IPS DF 6.9 (cell line): ENCODE measurements around the gene GATAD2B.
"Not testable (repeated sequence)": the region's sequence is repeated elsewhere in the genome, so short reads cannot be mapped to it uniquely, and the experiment has no call there.

Source experiments
- DNase-seq: peaks from one replicate; pipeline ENCODE4 v3.0.0-alpha.2; 2013; ENCODE audit warnings: low read depth, low spot score
- H3K27ac ChIP-seq: one replicate; pipeline ENCODE4 v1.5.1; 2013; ENCODE audit warnings: low read length, control low read depth
- H3K27me3 ChIP-seq: 2 replicates; pipeline ENCODE4 v1.6.1; 2013; ENCODE audit warnings: mild to moderate bottlenecking, low read length; ENCODE audit not compliant: control insufficient read depth, insufficient read depth
- H3K36me3 ChIP-seq: 2 replicates; pipeline ENCODE4 v1.6.1; 2013; ENCODE audit warnings: low read length; ENCODE audit not compliant: control insufficient read depth, insufficient read depth
- H3K4me1 ChIP-seq: 2 replicates; pipeline ENCODE4 v1.6.1; 2013; ENCODE audit warnings: low read length; ENCODE audit not compliant: control insufficient read depth, insufficient read depth
- H3K4me3 ChIP-seq: 2 replicates; pipeline ENCODE4 v1.5.1; 2013; ENCODE audit warnings: mild to moderate bottlenecking, low read length
- H3K9me3 ChIP-seq: 2 replicates; pipeline ENCODE4 v1.6.1; 2013; ENCODE audit warnings: low read length, inconsistent platforms; ENCODE audit not compliant: control insufficient read depth, insufficient read depth
- WGBS: extraction: QIAGEN DNeasy Blood & Tissue Kit; methylation state at CpG from one replicate; pipeline ENCODE4 v1.1.7; 2013; ENCODE audit warnings: mixed read lengths, missing lambda C conversion rate; ENCODE audit not compliant: insufficient read length, insufficient coverage; 5-methylcytosine and 5-hydroxymethylcytosine counted together

GATAD2B gene

GRCh38 chr1:153771841-153772593 lies 150.8 kb downstream of the GATAD2B start:
- H3K27me3 ChIP-seq, result no peaks in the 10 kb centered on the region
- H3K27ac ChIP-seq, result no peak overlapping the region
- H3K9me3 ChIP-seq, result no peaks in the 10 kb centered on the region
- WGBS, result no CpG with 5 or more reads among the region's 21 CpGs
- no peak for DNase-seq
- H3K4me3 ChIP-seq, result no peak overlapping the region
- H3K36me3 ChIP-seq, result peaks cover 32% of the 10 kb centered on the region
- H3K4me1 ChIP-seq, result 0 out of 2 replicates have a peak, but pooled peaks cover 3% of the 10 kb centered on the region

- Histone ChIP-seq H3K27ac (no peak overlapping the region), H3K4me3 (no peak overlapping the region), H3K9me3 (no peaks in the 10 kb centered on the region), H3K36me3 (peaks cover 32% of the 10 kb centered on the region), H3K4me1 (0 out of 2 replicates have a peak, but pooled peaks cover 3% of the 10 kb centered on the region), H3K27me3 (no peaks in the 10 kb centered on the region)
- DNase-seq, result no peak
- no CpG with 5 or more reads among the region's 2 CpGs for WGBS
These were observed 151.5 kb downstream of the GATAD2B start for GRCh38 chr1:153771261-153771660.

- DNase-seq, result no peak
- Histone ChIP-seq H3K4me3 (no peak overlapping the region), H3K36me3 (peaks cover 32% of the 10 kb centered on the region), H3K9me3 (no peaks in the 10 kb centered on the region), H3K27me3 (no peaks in the 10 kb centered on the region), H3K4me1 (0 out of 2 replicates have a peak, but pooled peaks cover 3% of the 10 kb centered on the region), H3K27ac (no peak overlapping the region)
- WGBS, result no CpG with 5 or more reads among the region's 11 CpGs
These were observed 152.0 kb downstream of the GATAD2B start for GRCh38 chr1:153770797-153771196.

- no peak for DNase-seq
- H3K4me3 ChIP-seq, result no peak overlapping the region
- no peak overlapping the region for H3K27ac ChIP-seq
- peaks cover 38% of the 10 kb centered on the region for H3K36me3 ChIP-seq
- no peaks in the 10 kb centered on the region for H3K27me3 ChIP-seq
- no peaks in the 10 kb centered on the region for H3K9me3 ChIP-seq
- H3K4me1 ChIP-seq, result no peaks in the 10 kb centered on the region
- no CpG with 5 or more reads among the region's 3 CpGs for WGBS
These were observed 153.6 kb downstream of the GATAD2B start for GRCh38 chr1:153769221-153769620.

GRCh38 chr1:153768316-153769181 lies 154.2 kb downstream of the GATAD2B start:
- H3K36me3 ChIP-seq, result peaks cover 41% of the 10 kb centered on the region
- no peak overlapping the region for H3K4me3 ChIP-seq
- DNase-seq, result no peak

GRCh38 chr1:153767519-153767918 lies 155.3 kb downstream of the GATAD2B start:
- no CpG with 5 or more reads among the region's 11 CpGs for WGBS
- peaks cover 40% of the 10 kb centered on the region for H3K36me3 ChIP-seq

More at GRCh38 chr1:153768316-153769181, 154.2 kb downstream of the GATAD2B start:
- Histone ChIP-seq H3K27me3 (no peaks in the 10 kb centered on the region), H3K9me3 (no peaks in the 10 kb centered on the region), H3K27ac (no peak overlapping the region), H3K4me1 (no peaks in the 10 kb centered on the region)
- whole genome bisulfite sequencing, result no CpG with 5 or more reads among the region's 4 CpGs

GRCh38 chr1:153766663-153767062 lies 156.1 kb downstream of the GATAD2B start:
- DNase-seq, H3K4me1 ChIP-seq, H3K9me3 ChIP-seq, H3K4me3 ChIP-seq, H3K27me3 ChIP-seq, H3K27ac ChIP-seq: not testable (repeated sequence)
- no CpG with 5 or more reads among the region's 10 CpGs for WGBS
- peaks cover 35% of the 10 kb centered on the region for H3K36me3 ChIP-seq

More at GRCh38 chr1:153767519-153767918, 155.3 kb downstream of the GATAD2B start:
- no peak for DNase-seq
- no peak overlapping the region for H3K4me3 ChIP-seq
- H3K9me3 ChIP-seq, result no peaks in the 10 kb centered on the region
- no peak overlapping the region for H3K27ac ChIP-seq
- no peaks in the 10 kb centered on the region for H3K27me3 ChIP-seq
- no peaks in the 10 kb centered on the region for H3K4me1 ChIP-seq

GRCh38 chr1:153764310-153764709 lies 158.5 kb downstream of the GATAD2B start:
- no peaks in the 10 kb centered on the region for H3K27me3 ChIP-seq
- H3K4me1 ChIP-seq, result no peaks in the 10 kb centered on the region
- H3K36me3 ChIP-seq, result peaks cover 35% of the 10 kb centered on the region
- no peaks in the 10 kb centered on the region for H3K9me3 ChIP-seq
- no peak overlapping the region for H3K4me3 ChIP-seq
- no CpG with 5 or more reads among the region's 5 CpGs for WGBS
- DNase-seq, result no peak
- H3K27ac ChIP-seq, result no peak overlapping the region

GRCh38 chr1:153763365-153764225 lies 159.2 kb downstream of the GATAD2B start:
- Histone ChIP-seq H3K27ac (no peak overlapping the region), H3K36me3 (peaks cover 33% of the 10 kb centered on the region), H3K4me3 (no peak overlapping the region), H3K9me3 (no peaks in the 10 kb centered on the region), H3K4me1 (no peaks in the 10 kb centered on the region), H3K27me3 (no peaks in the 10 kb centered on the region)
- no CpG with 5 or more reads among the region's 7 CpGs for WGBS
- DNase-seq, result no peak

- H3K27me3 ChIP-seq, result no peaks in the 10 kb centered on the region
- no peak overlapping the region for H3K27ac ChIP-seq
- H3K36me3 ChIP-seq, result peaks cover 29% of the 10 kb centered on the region
- H3K9me3 ChIP-seq, result no peaks in the 10 kb centered on the region
- H3K4me3 ChIP-seq, result no peak overlapping the region
- DNase-seq, result no peak
- H3K4me1 ChIP-seq, result no peaks in the 10 kb centered on the region
- WGBS, result no CpG with 5 or more reads among the region's 4 CpGs
These were observed 162.3 kb downstream of the GATAD2B start for GRCh38 chr1:153760440-153760839.
